IPS-15b (cell line): ENCODE measurements around the gene ARFGEF2.
A peak's percentile ranks its signal among the peaks of the same experiment; 100 is the strongest.

Source experiments
- H3K27me3 ChIP-seq: one replicate; pipeline ENCODE4 v1.6.1; 2013; ENCODE audit warnings: low read length; ENCODE audit not compliant: control insufficient read depth, insufficient read depth
- H3K36me3 ChIP-seq: one replicate; pipeline ENCODE4 v1.6.1; 2013; ENCODE audit warnings: low read length; ENCODE audit not compliant: control insufficient read depth, insufficient read depth
- H3K4me1 ChIP-seq: one replicate; pipeline ENCODE4 v1.6.1; 2013; ENCODE audit warnings: mild to moderate bottlenecking, low read length; ENCODE audit not compliant: control insufficient read depth, insufficient read depth
- H3K4me3 ChIP-seq: one replicate; pipeline ENCODE4 v1.5.1; 2013; ENCODE audit warnings: low read depth, low read length
- H3K9ac ChIP-seq: one replicate; pipeline ENCODE4 v1.6.1; 2013; ENCODE audit warnings: low read depth, mild to moderate bottlenecking, low read length
- H3K9me3 ChIP-seq: one replicate; pipeline ENCODE4 v1.6.1; 2013; ENCODE audit warnings: mild to moderate bottlenecking, low read length; ENCODE audit not compliant: control insufficient read depth, insufficient read depth

The ARFGEF2 gene

GRCh38 chr20:48920527-48921167 is 864 bp upstream of the ARFGEF2 start:
- Histone ChIP-seq H3K4me3 (peak overlapping the region; percentile 79), H3K9ac (no peak overlapping the region), H3K9me3 (no peaks in the 10 kb centered on the region), H3K4me1 (peaks cover 5% of the 10 kb centered on the region), H3K36me3 (no peaks in the 10 kb centered on the region), H3K27me3 (no peaks in the 10 kb centered on the region)

- H3K4me3 ChIP-seq, result peak overlapping the region; percentile 79
- peaks cover 5% of the 10 kb centered on the region for H3K4me1 ChIP-seq
- H3K27me3 ChIP-seq, result no peaks in the 10 kb centered on the region
Observed at GRCh38 chr20:48921883-48922820, 641 bp downstream of the ARFGEF2 start.

GRCh38 chr20:48923149-48923718 is 1.7 kb downstream of the ARFGEF2 start:
- Histone ChIP-seq H3K36me3 (no peaks in the 10 kb centered on the region), H3K9ac (no peak overlapping the region), H3K9me3 (no peaks in the 10 kb centered on the region), H3K4me3 (no peak overlapping the region), H3K27me3 (no peaks in the 10 kb centered on the region), H3K4me1 (peaks cover 5% of the 10 kb centered on the region)

More at GRCh38 chr20:48921883-48922820, 641 bp downstream of the ARFGEF2 start:
- no peaks in the 10 kb centered on the region for H3K9me3 ChIP-seq
- H3K9ac ChIP-seq, result peak overlapping the region; percentile 95
- H3K36me3 ChIP-seq, result no peaks in the 10 kb centered on the region

- no peak overlapping the region for H3K4me3 ChIP-seq
- peaks cover 5% of the 10 kb centered on the region for H3K4me1 ChIP-seq
- no peaks in the 10 kb centered on the region for H3K27me3 ChIP-seq
- no peaks in the 10 kb centered on the region for H3K9me3 ChIP-seq
- no peak overlapping the region for H3K9ac ChIP-seq
- no peaks in the 10 kb centered on the region for H3K36me3 ChIP-seq
Observed at GRCh38 chr20:48924756-48925109, 3.2 kb downstream of the ARFGEF2 start.

GRCh38 chr20:48926267-48926666 is 4.8 kb downstream of the ARFGEF2 start:
- no peaks in the 10 kb centered on the region for H3K9me3 ChIP-seq
- no peak overlapping the region for H3K9ac ChIP-seq
- no peak overlapping the region for H3K4me3 ChIP-seq
- peaks cover 5% of the 10 kb centered on the region for H3K4me1 ChIP-seq
- no peaks in the 10 kb centered on the region for H3K36me3 ChIP-seq
- no peaks in the 10 kb centered on the region for H3K27me3 ChIP-seq

- Histone ChIP-seq H3K4me1 (peaks cover 5% of the 10 kb centered on the region), H3K27me3 (no peaks in the 10 kb centered on the region), H3K9me3 (no peaks in the 10 kb centered on the region), H3K9ac (no peak overlapping the region), H3K36me3 (no peaks in the 10 kb centered on the region), H3K4me3 (no peak overlapping the region)
Observed at GRCh38 chr20:48926821-48927220, 5.3 kb downstream of the ARFGEF2 start.

GRCh38 chr20:48928832-48929725 is 7.6 kb downstream of the ARFGEF2 start:
- Histone ChIP-seq H3K9ac (no peak overlapping the region), H3K27me3 (no peaks in the 10 kb centered on the region), H3K4me1 (no peaks in the 10 kb centered on the region), H3K4me3 (no peak overlapping the region), H3K36me3 (no peaks in the 10 kb centered on the region), H3K9me3 (no peaks in the 10 kb centered on the region)

GRCh38 chr20:48930035-48930434 is 8.5 kb downstream of the ARFGEF2 start:
- Histone ChIP-seq H3K9ac (no peak overlapping the region), H3K4me3 (no peak overlapping the region), H3K4me1 (no peaks in the 10 kb centered on the region), H3K27me3 (no peaks in the 10 kb centered on the region), H3K9me3 (no peaks in the 10 kb centered on the region), H3K36me3 (no peaks in the 10 kb centered on the region)

GRCh38 chr20:48930878-48931277 is 9.4 kb downstream of the ARFGEF2 start:
- Histone ChIP-seq H3K4me1 (no peaks in the 10 kb centered on the region), H3K9me3 (no peaks in the 10 kb centered on the region), H3K9ac (no peak overlapping the region), H3K36me3 (no peaks in the 10 kb centered on the region), H3K4me3 (no peak overlapping the region), H3K27me3 (no peaks in the 10 kb centered on the region)

- H3K4me3 ChIP-seq, result no peak overlapping the region
Observed at GRCh38 chr20:48931527-48932374, 10.2 kb downstream of the ARFGEF2 start.

More at GRCh38 chr20:48931527-48932374, 10.2 kb downstream of the ARFGEF2 start:
- Histone ChIP-seq H3K36me3 (no peaks in the 10 kb centered on the region), H3K9me3 (no peaks in the 10 kb centered on the region), H3K9ac (no peak overlapping the region), H3K27me3 (no peaks in the 10 kb centered on the region), H3K4me1 (no peaks in the 10 kb centered on the region)
